ENCODE data around the gene HSP90AB1. TPM values are rescaled to one million over a fixed set of nuclear protein-coding genes. Genes with fewer than 3 reads are reported as not detected.

HSP90AB1 gene
- total RNA-seq, 1 experiment from 2014 or later, result 1,986 TPM

DNA sequence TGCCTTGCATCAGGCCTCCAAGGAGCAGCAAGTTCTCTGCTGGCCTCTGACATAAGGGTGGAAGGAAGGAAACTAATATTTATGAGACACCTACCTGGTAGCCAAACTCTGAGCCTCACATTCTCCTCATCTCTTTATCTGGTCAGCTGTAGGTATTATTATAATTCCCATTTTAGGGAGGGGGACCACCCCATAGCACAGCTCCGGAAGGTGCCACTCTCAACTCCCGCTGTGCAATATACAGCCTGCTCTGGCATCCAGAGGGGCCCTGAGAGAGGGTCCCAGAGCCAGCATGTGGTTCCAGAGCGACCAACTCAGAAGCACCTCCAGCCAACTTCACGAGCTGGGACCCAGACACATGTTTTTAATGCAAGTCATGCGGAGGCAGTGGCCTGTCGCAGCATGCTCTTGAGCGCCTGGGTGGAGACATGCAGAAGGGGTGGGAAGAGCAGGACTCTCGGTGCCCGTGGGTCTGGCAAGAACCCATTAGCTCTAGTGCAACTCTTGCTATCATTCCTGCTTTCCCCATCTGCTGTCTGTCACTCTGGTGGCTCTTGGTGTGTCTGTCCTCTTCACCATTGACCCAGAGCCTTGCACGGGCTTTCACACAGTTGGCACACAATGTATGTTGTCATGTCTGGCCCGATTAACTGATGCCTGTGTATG lies 45.1 kb upstream of the HSP90AB1 start:
- Histone ChIP-seq H2BK120ac (ENCODE audit: low read depth, low read length, poor library complexity, severe bottlenecking) (no peak overlapping the region), H2BK5ac (ENCODE audit: insufficient read length, low read length) (no peak overlapping the region), H2AK5ac (ENCODE audit: insufficient read length, low read length) (peak overlapping the region; percentile 57), H3K79me1 (ENCODE audit: insufficient read depth, low read depth, low read length, poor library complexity, severe bottlenecking) (no peaks in the 10 kb centered on the region), H3K27ac (ENCODE audit: insufficient read length, low read depth, low read length) (no peak overlapping the region), H2BK12ac (ENCODE audit: insufficient read length, low read depth, low read length) (peak overlapping the region; percentile 91), H2BK15ac (ENCODE audit: low read depth, low read length) (no peak overlapping the region; the same call in 1 of the 2 replicates), H3K14ac (ENCODE audit: insufficient read depth, low read length) (peak overlapping the region; percentile 86), H2AFZ (ENCODE audit: low read length) (no peak overlapping the region), H3K9ac (ENCODE audit: extremely low read depth, insufficient read length, low read length) (no peak overlapping the region), H3K79me2 (ENCODE audit: insufficient read depth, low read length) (no peaks in the 10 kb centered on the region), H3K4ac (ENCODE audit: low read depth, low read length) (peak overlapping the region; percentile 15; the same call in 1 of the 2 replicates), H3K4me1 (ENCODE audit: insufficient read depth, low read length) (peaks cover 20% of the 10 kb centered on the region), H4K8ac (replicated peaks; ENCODE audit: insufficient read length, low read depth, low read length) (peak overlapping the region; percentile 30), H3K4me2 (ENCODE audit: insufficient read depth, insufficient read length, low read length) (no peak overlapping the region), H2BK20ac (ENCODE audit: low read depth, low read length, poor library complexity, severe bottlenecking) (peak overlapping the region; percentile 1), H3K23ac (ENCODE audit: insufficient read length, low read depth, low read length) (no peak overlapping the region), H4K20me1 (ENCODE audit: control insufficient read depth, insufficient read depth, insufficient read length) (peaks cover 3% of the 10 kb centered on the region), H4K91ac (ENCODE audit: insufficient read length, low read depth, low read length) (peak overlapping the region; percentile 67), H3K27me3 (ENCODE audit: insufficient read depth, low read length) (no peaks in the 10 kb centered on the region), H3K9me3 (ENCODE audit: control insufficient read depth, low read depth, low read length) (no peaks in the 10 kb centered on the region), H4K5ac (ENCODE audit: insufficient read length, low read depth, low read length) (peak overlapping the region; percentile 74), H3K23me2 (ENCODE audit: insufficient read length, low read depth, low read length, poor library complexity, severe bottlenecking) (no peaks in the 10 kb centered on the region), H3T11ph (ENCODE audit: low read length) (no peak overlapping the region), H3K18ac (ENCODE audit: insufficient read length, low read depth, low read length) (peak overlapping the region; percentile 97), H3K56ac (ENCODE audit: insufficient read length, low read depth, low read length) (no peak overlapping the region)
- no peaks in the 10 kb centered on the region for H3K9me3 Mint-ChIP-seq
- no peaks in the 10 kb centered on the region; the same call in 1 of the 2 replicates for H3K27me3 Mint-ChIP-seq (ENCODE audit: low read depth)
- TF ChIP-seq, protein P1, sequence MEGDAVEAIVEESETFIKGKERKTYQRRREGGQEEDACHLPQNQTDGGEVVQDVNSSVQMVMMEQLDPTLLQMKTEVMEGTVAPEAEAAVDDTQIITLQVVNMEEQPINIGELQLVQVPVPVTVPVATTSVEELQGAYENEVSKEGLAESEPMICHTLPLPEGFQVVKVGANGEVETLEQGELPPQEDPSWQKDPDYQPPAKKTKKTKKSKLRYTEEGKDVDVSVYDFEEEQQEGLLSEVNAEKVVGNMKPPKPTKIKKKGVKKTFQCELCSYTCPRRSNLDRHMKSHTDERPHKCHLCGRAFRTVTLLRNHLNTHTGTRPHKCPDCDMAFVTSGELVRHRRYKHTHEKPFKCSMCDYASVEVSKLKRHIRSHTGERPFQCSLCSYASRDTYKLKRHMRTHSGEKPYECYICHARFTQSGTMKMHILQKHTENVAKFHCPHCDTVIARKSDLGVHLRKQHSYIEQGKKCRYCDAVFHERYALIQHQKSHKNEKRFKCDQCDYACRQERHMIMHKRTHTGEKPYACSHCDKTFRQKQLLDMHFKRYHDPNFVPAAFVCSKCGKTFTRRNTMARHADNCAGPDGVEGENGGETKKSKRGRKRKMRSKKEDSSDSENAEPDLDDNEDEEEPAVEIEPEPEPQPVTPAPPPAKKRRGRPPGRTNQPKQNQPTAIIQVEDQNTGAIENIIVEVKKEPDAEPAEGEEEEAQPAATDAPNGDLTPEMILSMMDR (conservative IDR thresholded peaks at IDR 0.05), result no peak
- no peak for DNase-seq
- peak overlapping the region in 1 of 2 experiments; percentile 56; a peak in 2 of 5 replicates for H3K4me3 Mint-ChIP-seq
- peaks cover 52 to 53% of the 10 kb centered on the region in 2 experiments for H3K4me1 Mint-ChIP-seq
- no peaks in the 10 kb centered on the region; a peak in 1 of 7 replicates for H3K36me3 Mint-ChIP-seq (ENCODE audit: insufficient read depth in 1 of 3, low read depth in 3 of 3)
- WGBS (ENCODE audit: extremely low coverage, insufficient read length, low lambda C conversion rate), result no CpG with 5 or more reads among the region's 11 CpGs
- peak overlapping the region; percentile 97 to 100 (median 99) for H3K27ac Mint-ChIP-seq
